ENCODE data around the gene AGPAT2.

Gene AGPAT2

GRCh38 chr9:136695435-136695895 lies 8.2 kb upstream of the AGPAT2 start:
- H3K4me3 ChIP-seq (ENCODE audit: low read depth, low read length): no peak overlapping the region
- no peak for DNase-seq (ENCODE audit: low read depth)
- TF ChIP-seq CTCF (IDR thresholded peaks at IDR 0.05; ENCODE audit: low read depth, low read length, missing control alignments): no peak

- TF ChIP-seq CTCF (IDR thresholded peaks at IDR 0.05; ENCODE audit: low read depth, low read length, missing control alignments): no peak
- H3K4me3 ChIP-seq (ENCODE audit: low read depth, low read length): no peak overlapping the region
- no peak for DNase-seq (ENCODE audit: low read depth)
Observed at GRCh38 chr9:136694872-136695247, 7.6 kb upstream of the AGPAT2 start.

- DNase-seq (ENCODE audit: low read depth): no peak
- H3K4me3 ChIP-seq (ENCODE audit: low read depth, low read length): no peak overlapping the region
- peak; percentile 54 for TF ChIP-seq CTCF (IDR thresholded peaks at IDR 0.05; ENCODE audit: low read depth, low read length, missing control alignments)
Observed at GRCh38 chr9:136694163-136694871, 7.1 kb upstream of the AGPAT2 start.

- DNase-seq (ENCODE audit: low read depth): no peak
- no peak overlapping the region for H3K4me3 ChIP-seq (ENCODE audit: low read depth, low read length)
- no peak for TF ChIP-seq CTCF (IDR thresholded peaks at IDR 0.05; ENCODE audit: low read depth, low read length, missing control alignments)
Observed at GRCh38 chr9:136693490-136694162, 6.4 kb upstream of the AGPAT2 start.

- H3K4me3 ChIP-seq (ENCODE audit: low read depth, low read length): no peak overlapping the region
- no peak for TF ChIP-seq CTCF (IDR thresholded peaks at IDR 0.05; ENCODE audit: low read depth, low read length, missing control alignments)
- no peak for DNase-seq (ENCODE audit: low read depth)
Observed at GRCh38 chr9:136693135-136693489, 5.9 kb upstream of the AGPAT2 start.

DNA sequence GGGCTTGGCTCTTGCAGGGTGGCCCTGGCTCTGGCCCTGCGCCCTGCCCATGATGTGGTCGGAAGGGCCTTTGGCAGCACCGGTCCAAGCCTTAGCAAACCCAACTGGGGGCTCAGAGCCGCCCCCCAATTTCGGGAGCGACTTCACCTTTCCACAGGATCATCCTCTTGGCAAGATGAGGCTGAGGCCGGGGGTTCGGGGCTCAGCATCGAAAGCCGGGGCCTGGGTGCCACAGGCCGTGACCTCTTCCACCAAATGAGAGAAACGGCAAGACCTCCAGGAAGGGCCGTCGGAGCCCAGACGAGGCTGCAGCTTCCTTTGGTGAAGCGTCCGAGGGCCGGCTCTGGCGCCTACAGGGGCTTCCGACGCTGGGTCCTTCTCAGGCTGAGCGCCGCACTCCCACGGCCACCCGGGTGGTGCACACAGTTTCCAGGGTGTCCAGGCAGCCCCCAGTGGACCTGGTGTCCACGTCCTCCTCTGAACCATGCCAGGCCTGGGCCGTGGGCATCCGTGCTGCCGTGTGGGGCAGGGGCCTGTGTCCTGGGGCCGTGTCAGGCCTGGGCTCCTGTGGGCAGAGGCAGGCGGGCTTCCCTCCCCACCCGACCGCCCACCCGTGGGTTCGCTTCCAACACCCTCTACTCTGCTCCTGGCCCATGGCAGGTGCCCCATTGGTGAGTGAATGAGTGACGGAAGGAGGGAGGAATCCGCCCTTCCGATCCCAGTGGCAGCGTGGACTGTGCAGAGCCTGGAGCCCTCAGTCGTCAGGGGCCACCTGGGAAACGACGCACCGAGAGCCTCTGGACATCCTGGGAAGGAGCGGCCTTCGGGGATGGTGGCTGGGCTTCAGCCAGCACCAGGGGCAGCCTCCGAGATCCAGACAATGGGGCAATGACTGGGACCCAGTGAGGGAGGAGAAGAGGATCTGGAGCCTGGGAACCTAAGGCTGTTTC lies 5.2 kb upstream of the AGPAT2 start:
- H3K4me3 ChIP-seq (ENCODE audit: low read depth, low read length): no peak overlapping the region
- no peak for TF ChIP-seq CTCF (IDR thresholded peaks at IDR 0.05; ENCODE audit: low read depth, low read length, missing control alignments)
- no peak for DNase-seq (ENCODE audit: low read depth)
